ENCODE data around the gene ASPSCR1. TPM values are rescaled to one million over a fixed set of nuclear protein-coding genes. Genes with fewer than 3 reads are reported as not detected.

ASPSCR1 gene
- total and polyA plus RNA-seq, 2 of the 13 experiments (the other 11 are each of a cell fraction or from before 2014, with no cell fraction given): 274 to 314 TPM

DNA sequence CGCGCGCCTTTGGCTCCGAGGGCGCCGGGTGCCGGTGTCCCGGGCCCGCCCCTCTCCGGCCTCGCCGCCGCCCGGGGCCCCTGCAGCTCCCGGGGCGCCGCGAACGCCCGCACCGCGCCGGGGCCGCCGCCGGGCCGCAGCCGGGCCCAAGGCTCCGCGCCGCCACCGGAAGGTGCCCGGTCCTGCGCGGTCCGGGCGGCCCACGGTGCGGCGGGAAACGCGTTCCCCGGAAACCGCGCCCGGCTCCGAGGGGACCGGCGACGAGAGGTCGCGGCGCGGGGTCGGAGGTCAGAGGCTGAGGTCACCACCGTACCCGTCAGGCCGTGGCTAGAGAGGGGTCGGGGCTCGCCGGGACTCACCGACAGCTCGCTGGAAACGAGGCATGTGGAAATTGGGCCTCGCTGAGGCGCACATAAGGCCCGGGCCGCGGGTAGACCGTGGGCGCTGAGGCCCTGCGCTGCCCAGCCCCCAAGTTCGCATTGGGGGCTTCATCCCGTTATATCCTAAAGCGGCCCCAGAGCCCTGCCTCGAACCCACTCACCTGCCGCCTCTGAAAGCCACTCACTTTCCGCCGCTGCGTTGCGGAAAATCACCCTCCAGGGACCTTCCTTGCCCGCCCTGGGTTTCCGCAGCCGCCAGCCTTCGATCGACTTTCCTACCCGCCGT is 88.3 kb downstream of the ASPSCR1 start, which contains the start of gene DUS1L (continued):
- TF ChIP-seq, protein P1, sequence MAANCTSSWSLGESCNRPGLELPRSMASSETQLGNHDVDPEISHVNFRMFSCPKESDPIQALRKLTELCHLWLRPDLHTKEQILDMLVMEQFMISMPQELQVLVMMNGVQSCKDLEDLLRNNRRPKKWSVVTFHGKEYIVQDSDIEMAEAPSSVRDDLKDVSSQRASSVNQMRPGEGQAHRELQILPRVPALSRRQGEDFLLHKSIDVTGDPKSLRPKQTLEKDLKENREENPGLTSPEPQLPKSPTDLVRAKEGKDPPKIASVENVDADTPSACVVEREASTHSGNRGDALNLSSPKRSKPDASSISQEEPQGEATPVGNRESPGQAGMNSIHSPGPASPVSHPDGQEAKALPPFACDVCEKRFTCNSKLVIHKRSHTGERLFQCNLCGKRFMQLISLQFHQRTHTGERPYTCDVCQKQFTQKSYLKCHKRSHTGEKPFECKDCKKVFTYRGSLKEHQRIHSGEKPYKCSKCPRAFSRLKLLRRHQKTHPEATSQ (CRISPR knock-in tag; IDR thresholded peaks at IDR 0.05; ENCODE audit: borderline replicate concordance): 0 out of 2 replicates have a peak, but pooled peaks have one; percentile 19
- TF ChIP-seq, protein P2, sequence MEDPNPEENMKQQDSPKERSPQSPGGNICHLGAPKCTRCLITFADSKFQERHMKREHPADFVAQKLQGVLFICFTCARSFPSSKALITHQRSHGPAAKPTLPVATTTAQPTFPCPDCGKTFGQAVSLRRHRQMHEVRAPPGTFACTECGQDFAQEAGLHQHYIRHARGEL (CRISPR knock-in tag; IDR thresholded peaks at IDR 0.05): no peak
- no peak for TF ChIP-seq ZNF20 (CRISPR knock-in tag; IDR thresholded peaks at IDR 0.05)
- TF ChIP-seq ZNF510 (CRISPR knock-in tag; IDR thresholded peaks at IDR 0.05; ENCODE audit: low read depth): 0 out of 2 replicates have a peak, but pooled peaks have one; percentile 30
- TF ChIP-seq RELA (CRISPR knock-in tag; IDR thresholded peaks at IDR 0.05): peak; percentile 79; the same call in 1 of the 2 replicates
- TF ChIP-seq RCOR2 (CRISPR knock-in tag; IDR thresholded peaks at IDR 0.05): no peak
- TF ChIP-seq FOXK2 (IDR thresholded peaks at IDR 0.05): no peak
- no peak for TF ChIP-seq HNRNPUL1 (IDR thresholded peaks at IDR 0.05; ENCODE audit: low read depth, low read length)
- peak; percentile 90; the same call in 1 of the 2 replicates for TF ChIP-seq MTA1 (CRISPR knock-in tag; IDR thresholded peaks at IDR 0.05; ENCODE audit: borderline replicate concordance)
- 0 out of 2 replicates have a peak, but pooled peaks have one; percentile 53 for TF ChIP-seq ZNF101 (CRISPR knock-in tag; IDR thresholded peaks at IDR 0.05; ENCODE audit: borderline replicate concordance, low read depth)
- TF ChIP-seq, protein P3, sequence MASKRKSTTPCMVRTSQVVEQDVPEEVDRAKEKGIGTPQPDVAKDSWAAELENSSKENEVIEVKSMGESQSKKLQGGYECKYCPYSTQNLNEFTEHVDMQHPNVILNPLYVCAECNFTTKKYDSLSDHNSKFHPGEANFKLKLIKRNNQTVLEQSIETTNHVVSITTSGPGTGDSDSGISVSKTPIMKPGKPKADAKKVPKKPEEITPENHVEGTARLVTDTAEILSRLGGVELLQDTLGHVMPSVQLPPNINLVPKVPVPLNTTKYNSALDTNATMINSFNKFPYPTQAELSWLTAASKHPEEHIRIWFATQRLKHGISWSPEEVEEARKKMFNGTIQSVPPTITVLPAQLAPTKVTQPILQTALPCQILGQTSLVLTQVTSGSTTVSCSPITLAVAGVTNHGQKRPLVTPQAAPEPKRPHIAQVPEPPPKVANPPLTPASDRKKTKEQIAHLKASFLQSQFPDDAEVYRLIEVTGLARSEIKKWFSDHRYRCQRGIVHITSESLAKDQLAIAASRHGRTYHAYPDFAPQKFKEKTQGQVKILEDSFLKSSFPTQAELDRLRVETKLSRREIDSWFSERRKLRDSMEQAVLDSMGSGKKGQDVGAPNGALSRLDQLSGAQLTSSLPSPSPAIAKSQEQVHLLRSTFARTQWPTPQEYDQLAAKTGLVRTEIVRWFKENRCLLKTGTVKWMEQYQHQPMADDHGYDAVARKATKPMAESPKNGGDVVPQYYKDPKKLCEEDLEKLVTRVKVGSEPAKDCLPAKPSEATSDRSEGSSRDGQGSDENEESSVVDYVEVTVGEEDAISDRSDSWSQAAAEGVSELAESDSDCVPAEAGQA (IDR thresholded peaks at IDR 0.05; ENCODE audit: low read depth): peak; percentile 92
- TF ChIP-seq, protein P3 (CRISPR knock-in tag; IDR thresholded peaks at IDR 0.05; ENCODE audit: borderline replicate concordance): no peak
- TF ChIP-seq ZKSCAN1 (IDR thresholded peaks at IDR 0.05; ENCODE audit: low read length): no peak
- TF ChIP-seq PTBP1 (IDR thresholded peaks at IDR 0.05; ENCODE audit: low read depth, low read length, poor library complexity, severe bottlenecking): peak; percentile 83
- no peak for TF ChIP-seq ZSCAN22 (CRISPR knock-in tag; IDR thresholded peaks at IDR 0.05)
- TF ChIP-seq, protein P4, sequence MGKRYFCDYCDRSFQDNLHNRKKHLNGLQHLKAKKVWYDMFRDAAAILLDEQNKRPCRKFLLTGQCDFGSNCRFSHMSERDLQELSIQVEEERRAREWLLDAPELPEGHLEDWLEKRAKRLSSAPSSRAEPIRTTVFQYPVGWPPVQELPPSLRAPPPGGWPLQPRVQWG (CRISPR knock-in tag; IDR thresholded peaks at IDR 0.05; ENCODE audit: borderline replicate concordance, low read depth): no peak
- TF ChIP-seq, protein P5, sequence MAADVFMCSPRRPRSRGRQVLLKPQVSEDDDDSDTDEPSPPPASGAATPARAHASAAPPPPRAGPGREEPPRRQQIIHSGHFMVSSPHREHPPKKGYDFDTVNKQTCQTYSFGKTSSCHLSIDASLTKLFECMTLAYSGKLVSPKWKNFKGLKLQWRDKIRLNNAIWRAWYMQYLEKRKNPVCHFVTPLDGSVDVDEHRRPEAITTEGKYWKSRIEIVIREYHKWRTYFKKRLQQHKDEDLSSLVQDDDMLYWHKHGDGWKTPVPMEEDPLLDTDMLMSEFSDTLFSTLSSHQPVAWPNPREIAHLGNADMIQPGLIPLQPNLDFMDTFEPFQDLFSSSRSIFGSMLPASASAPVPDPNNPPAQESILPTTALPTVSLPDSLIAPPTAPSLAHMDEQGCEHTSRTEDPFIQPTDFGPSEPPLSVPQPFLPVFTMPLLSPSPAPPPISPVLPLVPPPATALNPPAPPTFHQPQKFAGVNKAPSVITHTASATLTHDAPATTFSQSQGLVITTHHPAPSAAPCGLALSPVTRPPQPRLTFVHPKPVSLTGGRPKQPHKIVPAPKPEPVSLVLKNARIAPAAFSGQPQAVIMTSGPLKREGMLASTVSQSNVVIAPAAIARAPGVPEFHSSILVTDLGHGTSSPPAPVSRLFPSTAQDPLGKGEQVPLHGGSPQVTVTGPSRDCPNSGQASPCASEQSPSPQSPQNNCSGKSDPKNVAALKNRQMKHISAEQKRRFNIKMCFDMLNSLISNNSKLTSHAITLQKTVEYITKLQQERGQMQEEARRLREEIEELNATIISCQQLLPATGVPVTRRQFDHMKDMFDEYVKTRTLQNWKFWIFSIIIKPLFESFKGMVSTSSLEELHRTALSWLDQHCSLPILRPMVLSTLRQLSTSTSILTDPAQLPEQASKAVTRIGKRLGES (CRISPR knock-in tag; IDR thresholded peaks at IDR 0.05; ENCODE audit: borderline replicate concordance): no peak
